ENCODE data around the gene APOBEC2. TPM values are rescaled to one million over a fixed set of nuclear protein-coding genes. Genes with fewer than 3 reads are reported as not detected.

Gene APOBEC2
- total RNA-seq, 4 donors from 2014 or later: not detected

DNA sequence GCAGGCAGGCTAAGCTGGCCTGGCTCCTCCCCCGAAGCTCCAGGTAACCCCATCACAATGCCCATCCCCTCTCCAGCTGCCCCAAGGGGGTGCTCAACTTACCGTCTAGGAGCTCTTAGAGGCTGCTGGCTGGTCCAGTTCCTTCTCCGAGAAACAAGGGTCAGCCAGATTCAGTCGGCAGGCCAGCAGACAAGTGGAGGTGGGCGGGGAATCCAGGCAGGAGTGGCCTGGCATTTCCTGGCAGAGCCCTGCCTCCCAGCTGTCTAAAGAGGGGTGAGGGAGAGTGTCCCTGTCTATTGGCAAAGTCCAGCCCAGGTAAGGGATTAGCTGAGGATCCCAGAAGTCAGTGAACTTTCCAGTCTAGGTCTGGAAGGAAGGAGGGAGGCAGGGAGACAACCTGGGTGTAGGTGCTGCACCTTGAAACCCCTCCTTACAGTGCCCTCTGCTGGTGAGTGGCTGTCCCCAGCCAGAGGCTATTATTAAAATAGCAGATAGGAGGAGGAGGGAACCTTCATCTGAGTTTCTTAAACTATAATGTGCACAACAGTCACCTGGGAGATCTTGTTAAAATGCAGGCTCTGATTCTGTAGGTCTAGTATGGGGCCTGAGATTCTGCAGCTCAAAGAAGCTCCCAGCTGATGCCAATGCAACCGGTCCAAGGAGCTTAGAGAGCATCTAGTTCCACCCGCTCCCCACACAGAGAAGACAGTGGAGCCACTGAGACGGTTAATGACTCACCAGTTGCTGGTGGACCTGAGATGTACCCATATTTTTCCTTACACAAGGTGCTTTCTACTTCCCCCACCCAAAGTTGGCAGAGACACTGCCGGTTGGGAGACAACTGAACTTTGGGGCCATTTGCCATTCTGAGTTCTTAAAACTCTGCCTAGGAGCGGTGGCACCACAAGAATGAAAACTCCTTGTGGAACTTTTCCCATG is 13.7 kb upstream of the APOBEC2 start, which contains the start of gene UNC5CL:
Gene UNC5CL, minus strand, starts transcription at position 162 of the 939 bp plus-strand sequence. CDS start 4,147 bp downstream, outside the sequence.
- DNase-seq (ENCODE audit: low spot score in 2 of 2): peak in 1 of 2 donors; percentile 67
- TF ChIP-seq, protein P1, sequence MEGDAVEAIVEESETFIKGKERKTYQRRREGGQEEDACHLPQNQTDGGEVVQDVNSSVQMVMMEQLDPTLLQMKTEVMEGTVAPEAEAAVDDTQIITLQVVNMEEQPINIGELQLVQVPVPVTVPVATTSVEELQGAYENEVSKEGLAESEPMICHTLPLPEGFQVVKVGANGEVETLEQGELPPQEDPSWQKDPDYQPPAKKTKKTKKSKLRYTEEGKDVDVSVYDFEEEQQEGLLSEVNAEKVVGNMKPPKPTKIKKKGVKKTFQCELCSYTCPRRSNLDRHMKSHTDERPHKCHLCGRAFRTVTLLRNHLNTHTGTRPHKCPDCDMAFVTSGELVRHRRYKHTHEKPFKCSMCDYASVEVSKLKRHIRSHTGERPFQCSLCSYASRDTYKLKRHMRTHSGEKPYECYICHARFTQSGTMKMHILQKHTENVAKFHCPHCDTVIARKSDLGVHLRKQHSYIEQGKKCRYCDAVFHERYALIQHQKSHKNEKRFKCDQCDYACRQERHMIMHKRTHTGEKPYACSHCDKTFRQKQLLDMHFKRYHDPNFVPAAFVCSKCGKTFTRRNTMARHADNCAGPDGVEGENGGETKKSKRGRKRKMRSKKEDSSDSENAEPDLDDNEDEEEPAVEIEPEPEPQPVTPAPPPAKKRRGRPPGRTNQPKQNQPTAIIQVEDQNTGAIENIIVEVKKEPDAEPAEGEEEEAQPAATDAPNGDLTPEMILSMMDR (IDR thresholded peaks at IDR 0.05): no peak
- TF ChIP-seq POLR2A (IDR thresholded peaks at IDR 0.05): no peak
- intact Hi-C loops (cut with DNase I; ENCODE audit: low total_unique reads): no loop called here

DNA sequence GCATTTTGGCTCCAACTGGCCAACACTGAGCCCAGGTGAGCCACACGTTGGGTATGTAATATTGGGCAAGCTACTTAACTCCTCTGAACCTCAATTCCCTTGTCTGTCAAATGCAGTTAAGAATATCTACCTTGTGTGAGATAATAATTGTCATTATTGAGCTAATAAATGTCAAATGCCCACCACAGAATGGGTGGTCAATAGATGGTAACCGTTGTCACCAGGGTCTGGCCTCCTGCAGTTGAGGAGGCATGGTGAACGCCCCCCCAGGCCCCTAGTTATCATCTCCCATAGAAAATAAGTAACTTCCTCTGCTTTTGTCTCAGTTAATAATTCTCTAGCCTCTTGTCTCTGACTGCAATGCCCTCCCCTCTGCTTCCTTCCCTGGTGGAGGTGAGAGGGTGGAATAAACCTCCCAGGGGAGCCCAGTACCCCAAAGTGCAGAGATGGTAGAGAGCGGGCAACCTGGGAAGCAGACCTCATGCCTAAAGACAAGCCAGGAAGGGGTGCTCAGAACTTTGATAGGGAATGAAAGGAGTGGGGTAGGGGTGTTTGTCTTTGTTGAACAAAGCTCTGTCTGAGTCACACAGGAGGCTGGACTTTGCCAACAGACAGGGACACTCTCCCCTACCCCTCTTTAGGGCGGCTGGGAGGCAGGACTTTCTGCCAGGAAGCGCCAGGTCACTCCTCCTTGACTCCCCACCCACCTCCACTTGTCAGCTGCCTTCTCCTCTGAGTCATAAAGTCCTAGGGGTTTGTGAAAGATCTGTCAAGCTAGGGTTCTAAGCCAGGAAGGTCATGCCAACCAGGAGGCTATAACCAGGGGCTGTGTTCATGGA is 12.7 kb upstream of the APOBEC2 start:
- intact Hi-C loops (cut with DNase I; ENCODE audit: low total_unique reads): no loop called here
- no peak for TF ChIP-seq POLR2A (IDR thresholded peaks at IDR 0.05)
- TF ChIP-seq, protein P1 (IDR thresholded peaks at IDR 0.05): no peak
- 61 to 71% methylated on average over 6 of the region's 6 CpGs for WGBS, 2 donors
- peak in 1 of 2 donors; percentile 50 for DNase-seq (ENCODE audit: low spot score in 2 of 2)
- H3K4me3 ChIP-seq (ENCODE audit: low read depth, poor library complexity, severe bottlenecking): no peak overlapping the region

More for the DNA sequence above, 13.7 kb upstream of the APOBEC2 start, which contains the start of gene UNC5CL:
- H3K4me3 ChIP-seq (ENCODE audit: low read depth, poor library complexity, severe bottlenecking): no peak within 1 kb of the TSS
- 71 to 74% methylated on average over 10 of the region's 10 CpGs for WGBS, 2 donors

DNA sequence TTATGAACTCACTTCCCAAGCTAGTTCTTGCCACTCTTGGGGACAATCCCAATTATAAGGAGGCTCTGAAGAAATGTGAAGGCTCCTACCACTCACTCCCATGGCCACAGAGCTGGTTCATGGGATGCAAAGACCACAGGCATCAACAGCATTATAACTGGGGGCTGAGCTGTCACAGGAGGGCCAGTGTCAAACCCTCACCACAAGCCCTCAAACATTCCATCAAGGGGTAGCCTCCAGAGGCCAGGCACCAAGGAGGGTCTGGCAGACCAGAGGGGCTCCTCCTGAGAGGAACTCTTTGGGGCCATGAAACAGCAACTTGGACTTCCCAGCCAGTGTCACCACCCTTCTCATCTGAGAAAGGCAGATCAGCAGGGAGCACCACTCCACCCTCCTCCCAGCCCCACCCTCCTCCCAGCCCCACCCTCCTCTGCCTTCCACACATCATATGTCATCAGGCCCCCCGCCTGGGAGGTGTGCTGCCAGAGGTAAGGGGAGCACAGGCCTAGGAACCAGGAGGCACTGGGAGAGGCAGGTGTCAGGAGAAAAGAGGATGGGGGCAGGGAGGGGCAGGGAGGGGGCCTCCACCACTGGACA is 12.0 kb upstream of the APOBEC2 start:
- TF ChIP-seq POLR2A (IDR thresholded peaks at IDR 0.05): no peak
- TF ChIP-seq, protein P1 (IDR thresholded peaks at IDR 0.05): no peak
- peak in 1 of 2 donors; percentile 59 for DNase-seq (ENCODE audit: low spot score in 2 of 2)
- H3K4me3 ChIP-seq (ENCODE audit: low read depth, poor library complexity, severe bottlenecking): no peak overlapping the region
- intact Hi-C loops (cut with DNase I; ENCODE audit: low total_unique reads): no loop called here
- 64 to 90% methylated on average over 1 of the region's 1 CpG for whole genome bisulfite sequencing, 2 donors

DNA sequence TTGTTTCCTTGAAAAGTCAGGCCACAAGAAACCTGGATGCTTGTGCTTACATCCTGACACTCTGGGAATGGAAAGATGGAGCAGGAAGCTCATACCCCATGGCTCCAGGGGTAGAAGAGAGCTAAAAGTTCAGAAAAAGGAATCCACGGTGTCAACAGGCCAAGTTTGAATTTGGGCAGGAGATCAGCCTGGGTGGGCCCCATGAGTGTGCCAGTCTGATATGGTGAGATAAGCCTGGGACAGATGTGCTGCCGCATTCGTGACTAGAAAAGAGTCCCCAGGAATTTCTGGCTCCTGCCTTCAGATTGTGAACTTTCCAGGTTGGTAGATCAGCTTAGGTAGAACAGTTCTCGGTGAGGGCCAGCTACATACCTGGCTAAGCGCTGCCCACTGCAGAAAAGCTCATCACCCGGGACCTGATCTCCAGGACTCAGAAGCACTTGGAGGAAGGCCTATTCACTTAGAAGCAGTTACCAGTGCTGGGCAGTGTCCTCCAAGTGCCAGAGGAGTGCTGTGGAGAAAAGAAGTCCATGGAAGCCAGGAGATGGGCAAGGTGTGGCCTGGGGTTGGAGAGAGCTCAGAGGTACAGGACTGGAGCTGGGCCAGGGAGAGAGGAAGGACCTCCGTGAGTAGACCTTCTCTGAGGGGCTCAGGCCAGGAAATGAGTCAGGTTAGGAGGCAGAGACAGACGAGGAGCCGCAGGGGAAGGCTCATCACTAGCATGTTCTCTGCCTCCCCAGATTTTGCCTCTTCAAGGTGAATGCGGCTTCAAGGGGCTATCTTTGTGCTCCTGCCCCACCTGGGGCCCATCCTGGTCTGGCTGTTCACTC is 10.6 kb upstream of the APOBEC2 start, which contains the start of gene TSPO2:
Gene TSPO2, plus strand, starts transcription at position 242 of the 830 bp plus-strand sequence. Its CDS starts 519 bp downstream, at position 761.
- intact Hi-C loops (cut with DNase I; ENCODE audit: low total_unique reads): no loop called here
- WGBS, 2 donors: 68 to 88% methylated on average over 10 of the region's 10 CpGs
- H3K4me3 ChIP-seq (ENCODE audit: low read depth, poor library complexity, severe bottlenecking): no peak within 1 kb of the TSS
- DNase-seq (ENCODE audit: low spot score in 2 of 2): peak in 1 of 2 donors; percentile 68
- TF ChIP-seq, protein P1 (IDR thresholded peaks at IDR 0.05): no peak
- TF ChIP-seq POLR2A (IDR thresholded peaks at IDR 0.05): no peak

Measured in lower leg skin (tissue), 4 donors.